Endodermal cell (in vitro differentiated cells): ENCODE data around the gene DOP1A. TPM values are rescaled to one million over a fixed set of nuclear protein-coding genes. Genes with fewer than 3 reads are reported as not detected.

ENCODE experiments used
- DNase-seq: peaks from one replicate; pipeline ENCODE4 v3.0.0-alpha.2; 2017
- H3K27ac ChIP-seq: 2 replicates; pipeline ENCODE4 v1.5.1; 2013; ENCODE audit warnings: mild to moderate bottlenecking, low read depth, low read length, moderate library complexity
- H3K27me3 ChIP-seq: 2 replicates; pipeline ENCODE4 v1.6.1; 2013; ENCODE audit warnings: mild to moderate bottlenecking, low read length, moderate library complexity; ENCODE audit not compliant: insufficient read depth, control insufficient read depth, poor library complexity, severe bottlenecking
- H3K36me3 ChIP-seq: 2 replicates; pipeline ENCODE4 v1.7.0; 2013; ENCODE audit warnings: mild to moderate bottlenecking, low read length, moderate library complexity; ENCODE audit not compliant: control insufficient read depth, insufficient read depth
- H3K4me1 ChIP-seq: one replicate; pipeline ENCODE4 v1.7.0; 2013; ENCODE audit warnings: low read length; ENCODE audit not compliant: control insufficient read depth, insufficient read depth
- H3K4me3 ChIP-seq: 2 replicates; pipeline ENCODE4 v1.5.1; 2013; ENCODE audit warnings: mild to moderate bottlenecking, low read length, moderate library complexity
- H3K9ac ChIP-seq: 2 replicates; pipeline ENCODE4 v1.6.1; 2013; ENCODE audit warnings: mild to moderate bottlenecking, low read length, moderate library complexity; ENCODE audit not compliant: poor library complexity, severe bottlenecking; ENCODE audit errors: extremely low read depth
- H3K9me3 ChIP-seq: 2 replicates; pipeline ENCODE4 v1.6.1; 2013; ENCODE audit warnings: mild to moderate bottlenecking, low read length, moderate library complexity; ENCODE audit not compliant: control insufficient read depth
- H3K27ac Mint-ChIP-seq: 2 replicates; pipeline ENCODE4 v1.8.0; 2020; ENCODE audit warnings: mixed read lengths
- H3K27me3 Mint-ChIP-seq: 2 replicates; pipeline ENCODE4 v1.8.0; 2021; ENCODE audit warnings: mild to moderate bottlenecking, mixed read lengths; ENCODE audit not compliant: insufficient read depth
- H3K36me3 Mint-ChIP-seq: 2 replicates; pipeline ENCODE4 v1.8.0; 2020; ENCODE audit warnings: low read depth, mixed read lengths
- H3K4me1 Mint-ChIP-seq: 2 replicates; pipeline ENCODE4 v1.8.0; 2020; ENCODE audit warnings: mixed read lengths
- H3K4me3 Mint-ChIP-seq: 2 replicates; pipeline ENCODE4 v1.8.0; 2020; ENCODE audit warnings: mild to moderate bottlenecking, moderate library complexity, mixed read lengths
- H3K9me3 Mint-ChIP-seq: 2 replicates; pipeline ENCODE4 v1.8.0; 2020; ENCODE audit warnings: mild to moderate bottlenecking, mixed read lengths
- WGBS, 2 experiments: methylation state at CpG; one replicate each; pipeline versions ENCODE4 v1.1.5 to v1.1.7; 2013; ENCODE audit warnings: missing lambda C conversion rate in 2 of 2, mixed read lengths in 1 of 2; ENCODE audit not compliant: insufficient coverage in 1 of 2, insufficient read length in 1 of 2; 5-methylcytosine and 5-hydroxymethylcytosine counted together
- total RNA-seq, 2 donors: library from RNA; stranded (reverse); fragmentation: NEBNext Ultra II Directional in 1 of 2; extraction: Animal tissue kit (Norgen Biotek cat#: 25700) in 1 of 2; gene quantifications; 2 replicates in 1 of 2; 3 replicates in 1 of 2; pipeline ENCODE4 v1.2.1, GENCODE V29; 2021
- TF ChIP-seq, protein P1 (sequence below): fragments of 200-600 bp; sonication (generic); conservative IDR thresholded peaks from 2 replicates; pipeline ENCODE4 v1.5.0; 2021; ENCODE audit warnings: antibody characterized with exemption, mild to moderate bottlenecking

DOP1A gene
- total RNA-seq, 2 donors from 2014 or later = 32.2 to 36.0 TPM

DNA sequence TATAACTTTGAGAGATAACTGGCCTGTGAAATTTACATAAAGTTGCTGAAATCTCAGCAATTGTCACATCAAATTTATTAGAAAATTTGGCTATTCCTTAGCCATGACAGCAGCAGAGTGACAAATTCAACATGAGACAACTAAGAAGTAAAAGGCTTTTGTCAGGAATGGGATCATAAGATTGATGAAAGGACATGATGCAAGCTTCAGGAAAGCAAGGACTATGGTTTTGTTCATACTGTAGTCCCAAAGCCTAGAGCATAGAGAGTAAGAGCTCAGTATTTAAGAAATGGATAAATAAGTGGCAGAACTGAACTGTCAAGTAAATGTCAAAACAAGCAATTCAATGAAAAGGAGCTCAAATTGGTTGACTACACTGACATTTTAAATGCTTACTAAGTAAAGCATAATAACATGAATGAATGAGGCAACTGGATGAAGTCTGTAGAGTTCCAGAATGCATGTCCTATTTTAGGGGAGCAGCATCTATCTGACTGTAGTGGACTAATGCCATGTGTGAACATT lies 113.0 kb downstream of the DOP1A start:
- DNase-seq = no peak
- Histone ChIP-seq H3K36me3 (peaks cover 92% of the 10 kb centered on the region), H3K4me3 (no peak overlapping the region), H3K27me3 (no peaks in the 10 kb centered on the region), H3K9me3 (no peaks in the 10 kb centered on the region), H3K27ac (no peak overlapping the region), H3K9ac (no peak overlapping the region), H3K4me1 (no peaks in the 10 kb centered on the region)
- Mint-ChIP-seq H3K9me3 (no peaks in the 10 kb centered on the region), H3K36me3 (peaks cover 62% of the 10 kb centered on the region), H3K4me3 (no peak overlapping the region), H3K27ac (no peak overlapping the region), H3K4me1 (no peaks in the 10 kb centered on the region), H3K27me3 (no peaks in the 10 kb centered on the region)
- TF ChIP-seq, protein P1, sequence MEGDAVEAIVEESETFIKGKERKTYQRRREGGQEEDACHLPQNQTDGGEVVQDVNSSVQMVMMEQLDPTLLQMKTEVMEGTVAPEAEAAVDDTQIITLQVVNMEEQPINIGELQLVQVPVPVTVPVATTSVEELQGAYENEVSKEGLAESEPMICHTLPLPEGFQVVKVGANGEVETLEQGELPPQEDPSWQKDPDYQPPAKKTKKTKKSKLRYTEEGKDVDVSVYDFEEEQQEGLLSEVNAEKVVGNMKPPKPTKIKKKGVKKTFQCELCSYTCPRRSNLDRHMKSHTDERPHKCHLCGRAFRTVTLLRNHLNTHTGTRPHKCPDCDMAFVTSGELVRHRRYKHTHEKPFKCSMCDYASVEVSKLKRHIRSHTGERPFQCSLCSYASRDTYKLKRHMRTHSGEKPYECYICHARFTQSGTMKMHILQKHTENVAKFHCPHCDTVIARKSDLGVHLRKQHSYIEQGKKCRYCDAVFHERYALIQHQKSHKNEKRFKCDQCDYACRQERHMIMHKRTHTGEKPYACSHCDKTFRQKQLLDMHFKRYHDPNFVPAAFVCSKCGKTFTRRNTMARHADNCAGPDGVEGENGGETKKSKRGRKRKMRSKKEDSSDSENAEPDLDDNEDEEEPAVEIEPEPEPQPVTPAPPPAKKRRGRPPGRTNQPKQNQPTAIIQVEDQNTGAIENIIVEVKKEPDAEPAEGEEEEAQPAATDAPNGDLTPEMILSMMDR = no peak

- no peaks in the 10 kb centered on the region for H3K9me3 Mint-ChIP-seq
- peaks cover 90% of the 10 kb centered on the region for H3K36me3 ChIP-seq
- H3K9ac ChIP-seq = no peak overlapping the region
Measured at GRCh38 chr6:83182114-83182513, 114.6 kb downstream of the DOP1A start.

GRCh38 chr6:83183082-83183828 lies 115.8 kb downstream of the DOP1A start:
- Mint-ChIP-seq H3K4me3 (no peak overlapping the region), H3K9me3 (no peaks in the 10 kb centered on the region), H3K36me3 (peaks cover 64% of the 10 kb centered on the region), H3K27me3 (no peaks in the 10 kb centered on the region), H3K4me1 (peaks cover 1% of the 10 kb centered on the region), H3K27ac (peak overlapping the region; percentile 20)
- Histone ChIP-seq H3K27ac (no peak overlapping the region), H3K4me1 (no peaks in the 10 kb centered on the region), H3K9ac (no peak overlapping the region), H3K9me3 (no peaks in the 10 kb centered on the region), H3K27me3 (no peaks in the 10 kb centered on the region), H3K36me3 (peaks cover 89% of the 10 kb centered on the region), H3K4me3 (no peak overlapping the region)
- no peak for DNase-seq
- TF ChIP-seq, protein P1 = no peak
- WGBS, 2 experiments = 90 to 94% methylated on average over 7 to 9 of the region's 9 CpGs

More at GRCh38 chr6:83182114-83182513, 114.6 kb downstream of the DOP1A start:
- DNase-seq = no peak
- Mint-ChIP-seq H3K27me3 (no peaks in the 10 kb centered on the region), H3K27ac (no peak overlapping the region), H3K4me3 (no peak overlapping the region), H3K4me1 (no peaks in the 10 kb centered on the region), H3K36me3 (peaks cover 66% of the 10 kb centered on the region)
- no peaks in the 10 kb centered on the region for H3K9me3 ChIP-seq
- no peak overlapping the region for H3K4me3 ChIP-seq
- 90% methylated on average over 1 of the region's 1 CpG; no CpG with 5 or more reads in 1 of the 2 experiments for WGBS, 2 experiments
- H3K4me1 ChIP-seq = no peaks in the 10 kb centered on the region
- no peak overlapping the region for H3K27ac ChIP-seq
- H3K27me3 ChIP-seq = no peaks in the 10 kb centered on the region
- TF ChIP-seq, protein P1 = no peak
